Activated CD4-positive, alpha-beta T cell treated with anti-CD3 and anti-CD28 coated beads, Interleukin-2, amount 50 U/mL, for 24 hours (primary cell): Measurements from ENCODE around the gene ADM2.
"Not testable (repeated sequence)": the region's sequence is repeated elsewhere in the genome, so short reads cannot be mapped to it uniquely, and the experiment has no call there.

Experiments used
- DNase-seq, 2 donors: peaks; one replicate each; pipeline ENCODE4 v3.0.0-alpha.2; 2020; ENCODE audit warnings: low read depth in 1 of 2, low spot score in 1 of 2

Gene ADM2

GRCh38 chr22:50524676-50525103 lies 43.3 kb downstream of the ADM2 start:
- DNase-seq: no peak

- peak; percentile 95 to 96 for DNase-seq
Observed at GRCh38 chr22:50525104-50525857, 43.9 kb downstream of the ADM2 start, which contains the start of gene SCO2. SCO2 (minus strand) TSS chr22:50525598; CDS start chr22:50524411, 1,187 bp downstream.

DNA sequence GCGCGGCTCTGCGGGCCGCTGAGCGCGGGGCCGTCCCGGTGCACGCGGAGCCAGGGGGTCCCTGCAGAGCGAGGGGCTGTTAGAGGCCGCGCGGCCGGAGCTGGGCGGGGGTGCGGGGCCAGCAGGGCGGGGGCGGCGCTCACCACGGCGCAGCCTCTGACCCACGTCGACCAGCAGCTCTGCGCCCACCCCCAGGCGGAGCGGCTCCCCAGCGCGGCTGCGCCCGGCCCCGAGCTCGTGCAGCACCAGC lies 44.4 kb downstream of the ADM2 start:
- DNase-seq: no peak

DNA sequence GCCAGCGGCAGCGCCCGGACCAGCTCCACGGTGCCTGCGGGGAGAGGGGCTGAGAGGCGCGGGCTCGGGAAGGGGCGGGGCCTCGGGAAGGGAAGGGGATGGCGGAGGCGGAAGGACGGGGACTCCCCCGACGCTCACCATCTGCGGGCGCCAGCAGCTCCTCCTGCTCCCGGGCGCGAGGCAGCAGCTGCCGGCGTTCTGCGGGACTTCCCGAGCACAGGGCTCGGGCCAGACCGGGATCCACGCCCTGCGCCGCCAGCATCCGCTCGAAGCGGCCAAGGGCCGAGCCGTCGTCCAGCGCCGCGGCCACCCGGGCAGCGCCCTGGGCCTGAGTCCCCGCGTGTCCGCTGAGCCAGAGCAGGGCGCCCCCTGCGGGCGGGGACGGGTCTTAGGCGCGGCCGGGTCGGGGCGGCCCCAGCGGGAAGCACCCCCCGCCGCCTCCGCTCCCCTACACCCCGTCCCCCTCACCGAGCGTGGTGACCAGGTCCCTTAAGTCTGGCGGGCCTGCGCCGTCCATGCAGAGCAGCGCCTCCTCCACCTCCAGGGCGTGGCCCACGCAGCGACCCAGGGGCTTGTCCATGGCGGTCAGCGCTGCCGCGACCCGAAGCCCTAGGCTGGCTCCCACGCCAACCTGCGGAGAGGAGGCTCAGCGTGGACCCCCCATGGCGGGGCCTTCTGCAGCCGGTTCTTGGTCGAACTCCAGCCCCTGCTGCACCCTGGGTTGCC lies 44.9 kb downstream of the ADM2 start:
- peak; percentile 71 to 84 for DNase-seq

DNA sequence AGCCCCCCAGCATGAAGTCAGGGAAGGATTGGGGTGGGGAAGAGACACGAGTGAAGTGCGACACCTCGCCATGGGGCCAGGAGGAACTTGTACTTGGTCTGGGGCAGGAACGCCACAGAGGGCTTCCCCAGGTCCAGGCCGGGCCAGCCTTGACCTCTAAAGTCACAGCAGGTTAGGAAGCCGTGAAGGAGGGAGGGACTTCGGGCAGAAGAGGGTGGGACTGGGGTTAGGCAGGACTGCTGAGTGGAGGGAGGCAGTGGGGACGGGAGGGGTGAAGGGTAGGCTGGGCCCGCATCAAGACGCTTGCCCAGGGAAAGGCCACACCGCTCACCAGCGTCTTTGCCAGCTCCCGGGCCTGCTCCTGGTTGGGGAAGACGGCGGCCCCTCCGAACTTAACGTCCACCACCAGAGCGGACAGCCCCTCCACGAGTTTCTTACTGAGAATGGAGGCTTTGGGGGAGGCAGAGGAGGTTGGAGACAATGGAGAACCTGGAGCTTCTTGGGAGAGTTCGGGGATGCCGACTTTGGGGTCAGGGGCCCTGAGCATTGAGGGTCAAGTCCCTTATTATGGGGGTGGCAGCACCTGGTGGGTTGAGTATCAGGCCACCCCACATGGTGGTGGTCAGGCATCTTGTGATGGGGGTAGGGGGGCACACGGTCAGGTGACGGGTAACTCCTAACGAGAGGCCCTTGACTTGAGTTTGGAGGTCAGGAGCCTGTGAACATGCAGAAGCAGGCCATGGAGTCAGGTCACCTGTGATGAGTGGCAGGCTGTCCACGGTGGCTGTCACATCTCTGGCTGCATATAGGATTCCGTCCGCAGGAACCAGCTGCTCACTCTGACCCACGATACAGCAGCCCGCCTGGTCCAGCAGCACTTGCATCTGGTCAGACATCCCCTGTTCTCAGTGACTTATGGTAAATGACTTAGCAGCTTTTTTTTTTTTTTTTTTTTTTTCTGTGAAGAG lies 45.8 kb downstream of the ADM2 start:
- peak in 1 of 2 donors; percentile 41 for DNase-seq

- DNase-seq: no peak
Observed at GRCh38 chr22:50527921-50528681, 46.8 kb downstream of the ADM2 start.

DNA sequence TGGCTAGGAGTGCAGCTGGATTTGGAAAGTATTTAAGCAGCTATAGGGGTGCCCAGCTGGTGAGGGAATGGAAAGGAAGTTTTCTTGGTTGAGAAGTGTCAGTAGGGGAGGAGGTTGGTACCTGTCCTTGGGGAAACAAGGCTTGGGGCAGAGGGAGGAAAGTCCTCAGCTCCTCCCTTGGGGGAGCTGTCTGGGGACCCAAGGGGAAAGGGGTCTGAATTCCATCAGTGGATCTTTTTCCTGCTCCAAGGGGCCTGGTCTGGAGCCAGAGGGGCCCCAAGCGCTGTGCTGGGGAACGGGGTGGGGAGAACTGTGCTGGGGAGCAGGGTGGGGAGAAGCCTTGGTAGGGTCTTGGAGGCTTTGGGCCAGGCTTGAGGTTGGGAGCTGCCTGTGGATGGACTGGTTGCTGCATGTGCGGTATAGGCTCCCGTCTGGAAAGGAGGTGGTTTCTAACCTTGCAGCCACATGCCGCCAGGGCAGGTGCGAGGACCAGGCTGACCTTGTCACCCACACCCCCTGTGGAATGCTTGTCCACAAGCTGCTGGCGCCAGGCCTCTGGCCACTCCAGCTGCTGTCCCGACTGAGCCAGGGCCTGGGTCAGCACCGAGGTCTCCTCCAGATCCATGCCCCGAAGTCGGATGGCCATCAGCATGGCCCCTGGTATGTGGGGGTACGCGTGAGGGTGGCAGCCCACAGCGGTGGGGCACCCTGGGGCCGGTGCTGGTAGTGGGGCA lies 47.5 kb downstream of the ADM2 start:
- DNase-seq: no peak

- DNase-seq: no peak
Observed at GRCh38 chr22:50529416-50529896, 48.1 kb downstream of the ADM2 start.

GRCh38 chr22:50529897-50530579 lies 48.7 kb downstream of the ADM2 start, which contains the start of gene TYMP:
TYMP (minus strand) TSS chr22:50530012; CDS start chr22:50529709, 303 bp downstream.
- DNase-seq: peak in 1 of 2 donors; percentile 60

- DNase-seq: no peak
Observed at GRCh38 chr22:50530580-50530876, 49.2 kb downstream of the ADM2 start.

DNA sequence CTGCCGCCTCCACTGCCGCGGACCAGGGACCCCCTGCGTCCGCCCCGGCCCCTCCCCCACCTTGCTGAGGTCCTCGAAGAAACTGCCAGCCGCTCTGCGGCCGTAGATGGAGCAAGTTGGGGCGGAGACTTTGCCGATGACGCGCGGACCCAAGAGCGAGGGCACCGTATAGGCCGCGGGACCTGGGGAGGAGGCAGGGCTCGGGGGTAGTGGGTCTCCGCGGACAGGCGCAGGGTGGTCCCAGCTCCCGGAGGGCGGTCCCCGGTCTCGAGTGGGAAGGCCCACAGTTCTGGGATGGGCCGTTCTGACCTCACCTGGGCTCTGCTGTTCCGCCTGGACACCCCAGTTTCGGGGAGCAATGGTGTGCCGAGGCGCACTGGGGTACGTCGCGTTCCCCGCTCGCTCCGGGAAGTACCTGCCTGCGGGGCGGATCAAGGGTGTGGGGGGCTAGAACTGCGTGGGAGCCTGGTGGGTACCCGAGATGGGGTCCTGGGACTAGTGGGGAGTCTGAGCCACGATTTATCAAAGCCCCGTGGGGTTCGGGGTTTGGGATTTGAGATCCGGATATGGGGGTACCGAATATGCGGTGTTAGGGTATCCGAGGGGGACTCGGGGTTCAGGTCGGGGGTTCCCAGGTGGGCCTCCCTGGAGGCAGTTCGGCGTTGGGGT lies 49.7 kb downstream of the ADM2 start:
- peak; percentile 67 to 76 for DNase-seq

DNA sequence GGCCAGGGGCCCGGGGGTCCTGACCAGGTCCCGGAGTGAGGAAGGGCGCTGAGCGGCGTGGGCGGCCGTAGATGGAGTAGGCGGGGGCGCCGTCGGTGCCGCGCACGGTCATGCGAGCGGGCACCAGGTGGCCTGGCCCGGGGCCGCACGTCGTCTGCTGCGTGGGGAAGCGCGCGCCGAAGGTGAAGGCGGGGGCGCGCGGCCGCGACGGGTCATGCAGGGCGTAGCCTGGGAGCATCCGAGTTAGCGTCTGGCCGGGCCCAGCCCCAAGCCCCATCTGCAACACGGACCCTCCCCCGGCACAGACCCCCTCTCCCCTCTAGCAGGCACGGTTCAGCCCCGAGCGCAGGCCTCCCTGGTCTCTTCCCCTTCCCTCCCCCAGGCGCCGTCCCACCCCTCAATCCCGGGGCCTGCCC lies 50.2 kb downstream of the ADM2 start:
- peak in 1 of 2 donors; percentile 47 for DNase-seq

DNA sequence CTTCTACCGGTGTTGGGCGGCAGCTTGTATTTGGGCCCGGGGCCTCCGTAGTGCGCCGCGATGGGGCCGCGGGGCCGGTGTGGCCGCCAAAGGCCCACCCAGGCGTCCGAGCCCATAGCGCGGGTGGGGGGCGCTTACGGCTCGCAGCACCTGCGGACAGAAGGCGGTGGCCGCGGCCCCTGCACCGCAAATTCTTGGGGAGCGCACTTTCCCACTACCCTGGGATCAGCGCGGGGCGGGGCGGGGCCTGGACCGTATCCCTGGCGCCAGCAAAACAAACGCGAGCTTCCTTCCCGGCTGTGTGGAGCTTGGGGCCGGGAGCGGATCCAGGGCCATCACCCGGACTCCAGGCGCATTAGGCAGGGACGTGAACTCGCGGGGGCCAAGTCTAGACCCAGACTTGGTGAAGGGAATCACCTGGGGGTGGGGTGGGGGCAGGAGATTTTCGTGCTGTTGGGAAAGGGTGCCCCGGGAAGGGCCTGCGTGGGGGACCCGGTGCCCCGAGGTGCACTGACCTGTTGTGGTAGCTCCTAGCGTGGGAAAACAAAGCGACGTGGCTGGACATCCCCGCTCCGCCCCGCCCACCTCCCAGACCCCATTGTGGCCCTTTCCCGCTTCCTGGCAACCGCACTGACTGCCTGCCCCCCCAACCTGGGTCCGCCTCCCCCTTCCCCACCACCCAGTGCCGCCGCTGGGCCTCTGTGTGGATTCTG lies 50.8 kb downstream of the ADM2 start:
- DNase-seq: no peak

DNA sequence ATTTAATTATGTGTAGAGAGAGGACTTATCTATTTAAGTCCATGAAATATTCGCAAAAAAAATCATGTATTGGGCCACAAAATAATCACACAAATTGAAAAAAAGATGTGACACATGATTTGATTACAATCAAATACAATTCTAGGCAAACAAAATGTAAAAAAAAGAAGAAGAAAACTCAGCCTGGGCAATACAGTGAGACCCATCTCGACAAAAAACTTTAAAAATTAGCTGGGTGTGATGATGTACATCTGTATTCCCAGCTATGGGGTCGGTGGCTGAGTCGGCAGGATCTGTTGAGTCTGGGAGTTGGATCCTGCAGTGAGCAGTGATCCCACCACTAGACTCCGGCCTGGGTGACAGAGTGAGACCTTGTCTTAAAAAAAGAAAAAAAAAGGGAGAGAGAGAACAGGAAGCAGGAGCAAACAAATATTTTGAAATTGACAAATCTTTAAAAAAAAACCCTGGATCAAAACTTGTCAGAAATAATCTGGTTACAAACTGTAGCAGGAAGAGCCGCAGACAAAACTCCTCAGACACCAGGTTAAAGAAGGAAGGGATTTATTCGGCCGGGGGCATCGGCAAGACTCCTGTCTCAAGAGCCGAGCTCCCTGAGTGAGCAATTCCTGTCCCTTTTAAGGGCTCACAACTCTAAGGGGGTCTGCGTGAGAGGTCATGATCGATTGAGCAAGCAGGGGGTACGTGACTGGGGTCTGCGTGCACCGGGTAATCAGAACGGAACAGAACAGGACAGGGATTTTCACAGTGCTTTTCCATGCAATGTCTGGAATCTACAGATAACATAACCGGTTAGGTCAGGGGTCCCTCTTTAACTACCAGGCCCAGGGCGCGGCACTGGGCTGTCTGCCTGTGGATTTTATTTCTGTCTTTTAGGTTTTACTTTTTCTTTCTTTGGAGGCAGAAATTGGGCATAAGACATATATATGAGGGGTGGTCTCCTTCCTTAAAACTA lies 51.8 kb downstream of the ADM2 start:
- DNase-seq: no peak

GRCh38 chr22:50533856-50534711 lies 52.7 kb downstream of the ADM2 start:
- not testable (repeated sequence) for DNase-seq

DNA sequence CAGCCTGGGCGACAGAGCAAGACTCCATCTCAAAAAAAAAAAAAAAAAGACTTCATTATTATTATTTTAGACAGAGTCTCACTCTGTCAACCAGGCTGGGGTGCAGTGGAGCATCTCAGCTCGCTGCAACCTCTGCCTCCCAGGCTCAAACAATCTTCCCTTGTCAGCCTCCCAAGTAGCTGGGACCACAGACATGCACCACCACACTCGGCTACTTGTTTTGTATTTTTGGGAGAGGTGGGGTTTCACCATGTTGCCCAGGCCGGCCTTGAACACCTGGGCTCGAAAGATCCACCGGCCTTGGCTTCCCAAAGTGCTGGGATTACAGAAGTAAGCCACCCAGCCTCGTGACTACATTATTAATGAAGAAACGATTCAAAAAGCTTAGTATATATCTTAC lies 53.8 kb downstream of the ADM2 start:
- no peak for DNase-seq
